Keratinocyte (primary cell): Measurements from ENCODE around the gene TNFRSF19. TPM values are rescaled to one million over a fixed set of nuclear protein-coding genes. Genes with fewer than 3 reads are reported as not detected.

Experiments
- DNase-seq: peaks from one replicate; pipeline ENCODE4 v3.0.0-alpha.2; 2011; ENCODE audit warnings: low read depth, missing footprints, low spot score
- FAIRE-seq: peaks from 2 replicates; lab custom pipeline; 2011; peaks lifted over from hg19 to GRCh38; lab: Jason Lieb, UNC
- H2AFZ ChIP-seq: 2 replicates; pipeline ENCODE4 v1.6.0; 2012; ENCODE audit warnings: low read length, control low read depth, inconsistent platforms; ENCODE audit not compliant: control insufficient read depth
- H3K27ac ChIP-seq: 2 replicates; pipeline ENCODE4 v1.5.1; 2011; ENCODE audit warnings: low read length; ENCODE audit not compliant: control insufficient read depth, insufficient read depth
- H3K27me3 ChIP-seq: 3 replicates; pipeline ENCODE4 v1.6.0; 2011; ENCODE audit warnings: low read length; ENCODE audit not compliant: control insufficient read depth, insufficient read depth; ENCODE audit errors: extremely low read depth
- H3K36me3 ChIP-seq, 2 experiments: 2 replicates in 1 of 2; 3 replicates in 1 of 2; pipeline ENCODE4 v1.5.1; 2011; ENCODE audit warnings: low read length in 2 of 2, mild to moderate bottlenecking in 1 of 2; ENCODE audit not compliant: control insufficient read depth in 2 of 2, insufficient read depth in 2 of 2; ENCODE audit errors: extremely low read depth in 1 of 2
- H3K4me1 ChIP-seq: 3 replicates; pipeline ENCODE4 v1.5.1; 2011; ENCODE audit warnings: low read length; ENCODE audit not compliant: control insufficient read depth, insufficient read depth; ENCODE audit errors: extremely low read depth
- H3K4me2 ChIP-seq: 3 replicates; pipeline ENCODE4 v1.6.0; 2011; ENCODE audit warnings: low read depth, low read length; ENCODE audit not compliant: control insufficient read depth, insufficient read depth; ENCODE audit errors: extremely low read depth
- H3K4me3 ChIP-seq, 3 experiments: fragments of 200-600 bp in 1 of 3; sonication (generic) in 1 of 3; 2 replicates in 2 of 3; 3 replicates in 1 of 3; pipeline ENCODE4 v1.5.1; 2011 to 2016; ENCODE audit warnings: low read length in 3 of 3, mild to moderate bottlenecking in 3 of 3, control low read depth in 2 of 3, inconsistent platforms in 1 of 3, low read depth in 1 of 3, mixed read lengths in 1 of 3, mixed run types in 1 of 3, moderate library complexity in 1 of 3; ENCODE audit not compliant: control insufficient read depth in 2 of 3, insufficient read depth in 2 of 3; ENCODE audit errors: extremely low read depth in 1 of 3
- H3K79me2 ChIP-seq: 2 replicates; pipeline ENCODE4 v1.6.0; 2012; ENCODE audit warnings: low read length; ENCODE audit not compliant: control insufficient read depth, insufficient read depth
- H3K9ac ChIP-seq: 3 replicates; pipeline ENCODE4 v1.6.0; 2011; ENCODE audit warnings: low read length; ENCODE audit not compliant: control insufficient read depth, insufficient read depth; ENCODE audit errors: extremely low read depth
- H3K9me1 ChIP-seq: 3 replicates; pipeline ENCODE4 v1.6.0; 2011; ENCODE audit warnings: low read length; ENCODE audit not compliant: control insufficient read depth, insufficient read depth; ENCODE audit errors: extremely low read depth
- H3K9me3 ChIP-seq: 2 replicates; pipeline ENCODE4 v1.5.1; 2012; ENCODE audit warnings: low read depth, low read length; ENCODE audit not compliant: control insufficient read depth
- H4K20me1 ChIP-seq: 3 replicates; pipeline ENCODE4 v1.6.0; 2011; ENCODE audit warnings: low read length; ENCODE audit not compliant: control insufficient read depth, insufficient read depth; ENCODE audit errors: extremely low read depth
- CTCF ChIP-seq, 3 experiments: IDR thresholded peaks in 1 of 3; conservative IDR thresholded peaks in 1 of 3; optimal IDR thresholded peaks in 1 of 3; 2 replicates in 2 of 3; 3 replicates in 1 of 3; pipeline versions ENCODE3 to v1.5.1; 2011; ENCODE audit warnings: low read length in 3 of 3, mild to moderate bottlenecking in 3 of 3, moderate library complexity in 2 of 3, control low read depth in 1 of 3, inconsistent platforms in 1 of 3; ENCODE audit not compliant: insufficient read depth in 2 of 3; ENCODE audit errors: extremely low read depth in 1 of 3
- EZH2 ChIP-seq: IDR thresholded peaks from one replicate; pipeline ENCODE4 v1.6.1; 2012; ENCODE audit warnings: inconsistent platforms, mild to moderate bottlenecking, low read length, moderate library complexity
- dilution Hi-C: fragments of 300-500 bp; cut with MboI; formaldehyde crosslinking; loops from one replicate; pipeline ENCODE4 v1.7.0; 2020; ENCODE audit warnings: low sequenced_read_pairs; ENCODE audit not compliant: extremely low pct_ligation_motif_present
- polyA plus RNA-seq, 5 experiments: library from polyadenylated mRNA; depleted of rRNA in 3 of 5; stranded (reverse) in 3 of 5; stranded (forward) in 1 of 5; unstranded in 1 of 5; fragments of >200 nt; gene quantifications; 1 replicate in 1 of 5; 2 replicates in 3 of 5; 3 replicates in 1 of 5; pipeline versions ENCODE4 v1.2.1 to v1.2.3, GENCODE V29; 2011 to 2012; ENCODE audit warnings: missing spikeins in 2 of 5, low read depth in 1 of 5, low replicate concordance in 1 of 5

The TNFRSF19 gene
- polyA plus RNA-seq, 1 donor (not counting 4 experiments of a cell fraction or from before 2014, with no cell fraction given): 1.8 TPM

GRCh38 chr13:23636360-23636759 lies 66.1 kb downstream of the TNFRSF19 start:
- H3K27ac ChIP-seq: no peak overlapping the region
- dilution Hi-C loops: no loop called here
- H3K27me3 ChIP-seq: no peaks in the 10 kb centered on the region
- no peaks in the 10 kb centered on the region for H3K4me1 ChIP-seq
- H3K79me2 ChIP-seq: no peaks in the 10 kb centered on the region
- H3K4me3 ChIP-seq: no peak overlapping the region
- H3K9me1 ChIP-seq: no peaks in the 10 kb centered on the region
- no peaks in the 10 kb centered on the region for H3K36me3 ChIP-seq
- no peak overlapping the region for H3K4me2 ChIP-seq
- H3K9me3 ChIP-seq: no peaks in the 10 kb centered on the region
- H3K9ac ChIP-seq: no peak overlapping the region
- DNase-seq (no peak), FAIRE-seq (no peak)
- no peaks in the 10 kb centered on the region for H4K20me1 ChIP-seq
- H2AFZ ChIP-seq: no peak overlapping the region
- no peak for TF ChIP-seq CTCF (optimal IDR thresholded peaks at IDR 0.05 in 1 of 3, IDR thresholded peaks at IDR 0.05 in 1 of 3, conservative IDR thresholded peaks at IDR 0.05 in 1 of 3; ENCODE audit: extremely low read depth in 1 of 3, insufficient read depth in 2 of 3, low read length in 3 of 3)
- no peak for TF ChIP-seq EZH2

DNA sequence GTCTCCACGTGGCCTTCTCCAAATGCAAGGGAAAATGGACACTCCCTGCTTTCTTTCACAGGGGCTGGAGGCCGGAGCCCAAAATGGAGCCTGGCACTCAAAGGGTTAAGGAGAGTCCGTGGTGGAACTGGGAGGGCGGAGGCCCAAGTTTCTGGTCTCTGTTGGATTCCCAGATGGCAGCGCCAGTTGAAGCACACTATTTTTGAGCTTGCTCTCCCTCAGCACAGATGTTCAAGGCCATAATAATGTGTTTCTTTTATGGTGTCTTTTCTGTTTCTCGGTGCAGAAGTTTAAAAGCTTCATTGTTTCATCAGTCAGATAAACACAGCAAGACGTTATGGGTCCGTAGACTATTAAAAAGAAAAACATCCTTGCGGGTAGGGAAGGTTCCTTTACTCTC lies 67.6 kb downstream of the TNFRSF19 start:
- Histone ChIP-seq H3K27me3 (no peaks in the 10 kb centered on the region), H3K4me3 (no peak overlapping the region), H4K20me1 (no peaks in the 10 kb centered on the region), H3K9me1 (no peaks in the 10 kb centered on the region), H3K27ac (no peak overlapping the region), H2AFZ (no peak overlapping the region), H3K9ac (no peak overlapping the region), H3K4me1 (peaks cover 4% of the 10 kb centered on the region), H3K79me2 (no peaks in the 10 kb centered on the region), H3K36me3 (no peaks in the 10 kb centered on the region), H3K4me2 (no peak overlapping the region), H3K9me3 (no peaks in the 10 kb centered on the region)
- DNase-seq: no peak
- dilution Hi-C loops: no loop called here
- FAIRE-seq: no peak
- no peak for TF ChIP-seq EZH2
- no peak for TF ChIP-seq CTCF (optimal IDR thresholded peaks at IDR 0.05 in 1 of 3, IDR thresholded peaks at IDR 0.05 in 1 of 3, conservative IDR thresholded peaks at IDR 0.05 in 1 of 3; ENCODE audit: extremely low read depth in 1 of 3, insufficient read depth in 2 of 3, low read length in 3 of 3)
